K562 (cell line): Measurements from ENCODE around the gene PDHB. TPM values are rescaled to one million over a fixed set of nuclear protein-coding genes. Genes with fewer than 3 reads are reported as not detected.

Source experiments
- ATAC-seq: fragments of 200-7000 bp; cut with Tn5 transposase; 3 replicates; pipeline ENCODE4 v1.9.1; 2020; ENCODE audit warnings: moderate library complexity
- BruUV-seq: library from RNA; stranded (reverse); fragments of 400-500 nt; replicated peaks from 2 replicates; lab custom pipeline; 2021; lab: Mats Ljungman, UMichigan
- CTCF ChIA-PET: fragments of 300-600 bp; formaldehyde crosslinking; extraction: SDS; loops from one replicate; lab custom pipeline; 2021; ENCODE audit warnings: low intra/inter-chr PET ratio; lab: Yijun Ruan, JAX
- POLR2A ChIA-PET: fragments of 300-600, 350-650 bp; sonication (Branson Sonifier 250); formaldehyde crosslinking; extraction: SDS; loops from one replicate; lab custom pipeline; 2021; ENCODE audit warnings: antibody characterized with exemption, inconsistent platforms; lab: Yijun Ruan, JAX
- DNase-seq, 4 experiments: peaks; one replicate each; pipeline versions ENCODE4 v3.0.0 to v3.0.0-alpha.2; 2011 to 2018; ENCODE audit warnings: low spot score in 3 of 4, mixed read lengths in 3 of 4; ENCODE audit errors: extremely low read depth in 1 of 4
- FAIRE-seq: peaks from 2 replicates; lab custom pipeline; 2011; peaks lifted over from hg19 to GRCh38; lab: Jason Lieb, UNC
- H2AFZ ChIP-seq: 2 replicates; pipeline ENCODE4 v1.6.0; 2011; ENCODE audit warnings: low read depth, low read length, control low read depth, inconsistent platforms
- H3K27ac ChIP-seq: fragments of 200-600 bp; 3 replicates; pipeline ENCODE4 v1.8.0; 2011; ENCODE audit warnings: low read depth, mild to moderate bottlenecking, control low read depth, inconsistent platforms, low read length, moderate library complexity, mixed read lengths; ENCODE audit errors: extremely low read depth
- H3K27me3 ChIP-seq, 2 experiments: fragments of 300-600 bp in 1 of 2; 2 replicates in 1 of 2; 3 replicates in 1 of 2; pipeline versions ENCODE4 v1.6.0 to v1.8.0; 2011; ENCODE audit warnings: inconsistent platforms in 2 of 2, low read length in 2 of 2, mild to moderate bottlenecking in 1 of 2, mixed read lengths in 1 of 2, moderate library complexity in 1 of 2; ENCODE audit not compliant: control insufficient read depth in 2 of 2, insufficient read depth in 2 of 2
- H3K36me3 ChIP-seq: fragments of 300-600 bp; 3 replicates; pipeline ENCODE4 v1.8.0; 2011; ENCODE audit warnings: mild to moderate bottlenecking, low read length, inconsistent platforms; ENCODE audit not compliant: control insufficient read depth, insufficient read depth
- H3K4me1 ChIP-seq, 2 experiments: fragments of 200-600 bp in 1 of 2; replicated peaks in 1 of 2; 2 replicates in 1 of 2; 3 replicates in 1 of 2; pipeline versions ENCODE4 v1.5.1 to v1.8.0; 2011; ENCODE audit warnings: inconsistent platforms in 2 of 2, low read length in 2 of 2, mild to moderate bottlenecking in 1 of 2, mixed read lengths in 1 of 2, moderate library complexity in 1 of 2; ENCODE audit not compliant: control insufficient read depth in 2 of 2, insufficient read depth in 2 of 2
- H3K4me2 ChIP-seq: 2 replicates; pipeline ENCODE4 v1.6.1; 2011; ENCODE audit warnings: low read length, control low read depth, inconsistent platforms, mixed read lengths; ENCODE audit not compliant: insufficient read depth
- H3K4me3 ChIP-seq: fragments of 200-600 bp; sonication (generic), shearing (Covaris generic); 2 replicates; pipeline ENCODE4 v1.5.1; 2016; ENCODE audit warnings: control low read depth, inconsistent platforms
- H3K79me2 ChIP-seq: fragments of 200-600 bp; 3 replicates; pipeline ENCODE4 v1.8.0; 2011; ENCODE audit warnings: low read length, inconsistent platforms; ENCODE audit not compliant: control insufficient read depth, insufficient read depth
- H3K9ac ChIP-seq, 2 experiments: 2 replicates each; pipeline versions ENCODE4 v1.6.0 to v1.6.1; 2011; ENCODE audit warnings: low read depth in 2 of 2, low read length in 2 of 2, control low read depth in 1 of 2, inconsistent platforms in 1 of 2, mild to moderate bottlenecking in 1 of 2, mixed read lengths in 1 of 2; ENCODE audit not compliant: insufficient read depth in 1 of 2
- H3K9me1 ChIP-seq: one replicate; pipeline ENCODE4 v1.6.0; 2011; ENCODE audit warnings: inconsistent platforms, mild to moderate bottlenecking, low read length, moderate library complexity; ENCODE audit not compliant: control insufficient read depth, insufficient read depth
- H3K9me3 ChIP-seq: replicated peaks from 2 replicates; pipeline ENCODE4 v1.5.1; 2011; ENCODE audit warnings: low read depth, low read length, inconsistent platforms; ENCODE audit not compliant: control insufficient read depth, insufficient read depth
- H4K20me1 ChIP-seq: replicated peaks from 2 replicates; pipeline ENCODE4 v1.6.1; 2011; ENCODE audit warnings: low read length, inconsistent platforms, mixed read lengths; ENCODE audit not compliant: control insufficient read depth, insufficient read depth
- ETV1 ChIP-seq: fragments of 450-650 bp; conservative IDR thresholded peaks from 2 replicates; pipeline ENCODE4 v1.6.1; 2016; ENCODE audit warnings: missing genetic modification characterization, control low read depth, low read depth, missing compliant biosample characterization
- GATAD2A ChIP-seq: fragments of 450-650 bp; IDR thresholded peaks from 2 replicates; pipeline ENCODE4 v1.6.1; 2017
- POLR2AphosphoS5 ChIP-seq: IDR thresholded peaks from 2 replicates; pipeline ENCODE4 v1.6.1; 2011; ENCODE audit warnings: mild to moderate bottlenecking, low read depth, low read length, moderate library complexity; ENCODE audit not compliant: control insufficient read depth, insufficient read depth
- PYGO2 ChIP-seq: fragments of 450-650 bp; IDR thresholded peaks from 2 replicates; pipeline ENCODE4 v1.6.1; 2016; ENCODE audit warnings: mild to moderate bottlenecking, missing genetic modification characterization, moderate library complexity, missing compliant biosample characterization
- TRIM25 ChIP-seq: fragments of 450-650 bp; IDR thresholded peaks from 2 replicates; pipeline ENCODE4 v1.7.0; 2016; ENCODE audit warnings: borderline replicate concordance
- ZNF583 ChIP-seq: fragments of 250-450 bp; sonication (Bioruptor Pico); IDR thresholded peaks from 2 replicates; pipeline ENCODE4 v1.4.0; 2020
- WGBS: fragments of 100-300 bp; shearing (Covaris generic); methylation state at CpG from one replicate; pipeline ENCODE4 v1.1.6; 2016; ENCODE audit warnings: low coverage, mixed read lengths; ENCODE audit not compliant: insufficient coverage; ENCODE audit errors: missing lambda C conversion rate; 5-methylcytosine and 5-hydroxymethylcytosine counted together
- in situ Hi-C: fragments of 300-500 bp; cut with MboI; formaldehyde crosslinking; loops from 4 replicates; pipeline ENCODE4 v1.15.0; 2018; ENCODE audit warnings: inconsistent platforms, mixed read lengths
- intact Hi-C: fragments of 100-400 bp; cut with micrococcal nuclease; formaldehyde crosslinking; loops from 2 replicates; pipeline ENCODE4 v1.14.2; 2022
- polyA plus RNA-seq, 8 experiments: library from polyadenylated mRNA; depleted of rRNA in 4 of 8; stranded (reverse) in 5 of 8; unstranded in 3 of 8; fragments of >200 nt; fragmentation: Nextera tagmentation in 2 of 8; fragmentation: Illumina TruSeq in 1 of 8; extraction: Ambion mirVana in 2 of 8; extraction: Trizol in 1 of 8; gene quantifications; 2 replicates each; pipeline versions ENCODE4 v1.2.1 to v1.2.3, GENCODE V29; 2011 to 2014; ENCODE audit warnings: inconsistent platforms in 1 of 8, missing spikeins in 1 of 8
- total RNA-seq, 7 experiments: library from RNA; depleted of rRNA in 6 of 7; stranded (reverse); fragments of >200 nt in 6 of 7; fragmentation: Illumina TruSeq in 2 of 7; extraction: Trizol in 2 of 7; gene quantifications; 2 replicates each; pipeline versions ENCODE4 v1.2.1 to v1.2.3, GENCODE V29; 2011 to 2021; ENCODE audit warnings: low replicate concordance in 1 of 7

The PDHB gene
- total and polyA plus RNA-seq, 9 of the 15 experiments (the other 6 are each of a cell fraction or from before 2014, with no cell fraction given), result 51.2 to 178 (median 85.2) TPM

GRCh38 chr3:58452176-58452575, 18.5 kb upstream of the PDHB start:
- no peak for FAIRE-seq
- in situ Hi-C loops (no loop called here), intact Hi-C loops (no loop called here)
- no peaks in the 10 kb centered on the region for H3K9me1 ChIP-seq
- H4K20me1 ChIP-seq, result no peaks in the 10 kb centered on the region
- H3K4me2 ChIP-seq, result no peak overlapping the region
- WGBS, result 10% methylated on average over 1 of the region's 1 CpG
- no peak overlapping the region for H3K4me3 ChIP-seq
- no peak overlapping the region for H3K27ac ChIP-seq
- CTCF ChIA-PET, result no interaction called here
- H3K79me2 ChIP-seq, result no peaks in the 10 kb centered on the region
- no peak overlapping the region for H3K9ac ChIP-seq
- no peak for DNase-seq
- no peaks in the 10 kb centered on the region for H3K27me3 ChIP-seq
- POLR2A ChIA-PET, result no interaction called here
- no peak for ATAC-seq
- BruUV-seq, result no TSS peak
- H3K9me3 ChIP-seq, result no peaks in the 10 kb centered on the region
- no peak overlapping the region for H2AFZ ChIP-seq
- TF ChIP-seq ZNF583 (no peak), PYGO2 (tag) (no peak), TRIM25 (no peak), GATAD2A (no peak), ETV1 (tag) (no peak), POLR2AphosphoS5 (no peak)
- H3K36me3 ChIP-seq, result no peaks in the 10 kb centered on the region
- H3K4me1 ChIP-seq, result no peaks in the 10 kb centered on the region; a peak in 1 of 5 replicates
